ENCODE data around the gene SEMA7A.
"Not testable (repeated sequence)": the region's sequence is repeated elsewhere in the genome, so short reads cannot be mapped to it uniquely, and the experiment has no call there.

Gene SEMA7A

GRCh38 chr15:74390647-74391288 is 43.0 kb downstream of the SEMA7A start:
- H3K27ac Mint-ChIP-seq: peak overlapping the region in 2 of 3 experiments; percentile 79 to 98
- no peak overlapping the region for H3K4me3 Mint-ChIP-seq
- peaks cover 6% of the 10 kb centered on the region for H3K27me3 Mint-ChIP-seq (ENCODE audit: low read depth)
- no peaks in the 10 kb centered on the region for H3K36me3 Mint-ChIP-seq (ENCODE audit: low read depth)
- peaks cover 62% of the 10 kb centered on the region for H3K4me1 Mint-ChIP-seq
- no peak for TF ChIP-seq CTCF (IDR thresholded peaks at IDR 0.05; ENCODE audit: unreplicated experiment in 3 of 3)
- H3K9me3 Mint-ChIP-seq: no peaks in the 10 kb centered on the region

GRCh38 chr15:74390049-74390646 is 43.6 kb downstream of the SEMA7A start:
- not testable (repeated sequence) for H3K4me3 Mint-ChIP-seq; H3K36me3 Mint-ChIP-seq (ENCODE audit: low read depth); H3K9me3 Mint-ChIP-seq; H3K27me3 Mint-ChIP-seq (ENCODE audit: low read depth)
- H3K27ac Mint-ChIP-seq: peak overlapping the region in 2 of 3 experiments; percentile 79 to 98
- peaks cover 60% of the 10 kb centered on the region for H3K4me1 Mint-ChIP-seq

GRCh38 chr15:74389241-74390048 is 44.3 kb downstream of the SEMA7A start:
- Mint-ChIP-seq H3K27ac (peak overlapping the region; percentile 64 to 98 (median 85)), H3K9me3 (no peaks in the 10 kb centered on the region), H3K27me3 (ENCODE audit: low read depth) (peaks cover 9% of the 10 kb centered on the region), H3K36me3 (ENCODE audit: low read depth) (no peaks in the 10 kb centered on the region), H3K4me1 (peaks cover 59% of the 10 kb centered on the region), H3K4me3 (peak overlapping the region in 1 of 3 experiments; percentile 13)
- TF ChIP-seq CTCF (IDR thresholded peaks at IDR 0.05; ENCODE audit: unreplicated experiment in 3 of 3): no peak

- no peak for TF ChIP-seq CTCF (IDR thresholded peaks at IDR 0.05; ENCODE audit: unreplicated experiment in 3 of 3)
- Mint-ChIP-seq H3K27me3 (ENCODE audit: low read depth) (peaks cover 12% of the 10 kb centered on the region), H3K36me3 (ENCODE audit: low read depth) (no peaks in the 10 kb centered on the region), H3K9me3 (no peaks in the 10 kb centered on the region), H3K4me1 (peaks cover 59% of the 10 kb centered on the region), H3K4me3 (no peak overlapping the region), H3K27ac (peak overlapping the region in 2 of 3 experiments; percentile 85 to 92)
Observed at GRCh38 chr15:74388363-74388951, 45.3 kb downstream of the SEMA7A start.

- Mint-ChIP-seq H3K36me3 (ENCODE audit: low read depth) (no peaks in the 10 kb centered on the region), H3K27ac (peak overlapping the region in 2 of 3 experiments; percentile 65 to 81), H3K9me3 (no peaks in the 10 kb centered on the region), H3K4me1 (peaks cover 57% of the 10 kb centered on the region), H3K4me3 (no peak overlapping the region), H3K27me3 (ENCODE audit: low read depth) (peaks cover 10% of the 10 kb centered on the region)
- no peak for TF ChIP-seq CTCF (IDR thresholded peaks at IDR 0.05; ENCODE audit: unreplicated experiment in 3 of 3)
Observed at GRCh38 chr15:74387621-74388362, 46.0 kb downstream of the SEMA7A start.

Data from nephron (organoid).